NCI-H1694 treated with DMSO at 0.1 percent for 48 hours (cell line): ENCODE measurements around the gene GPR87.
A peak's percentile ranks its signal among the peaks of the same experiment; 100 is the strongest.

Source experiments
- DNase-seq: peaks from one replicate; lab custom pipeline; 2025; lab: John Stamatoyannopoulos, UW

The GPR87 gene

GRCh38 chr3:151283387-151283786 lies 33.2 kb downstream of the GPR87 start:
- no peak for DNase-seq

- peak; percentile 79 for DNase-seq
Observed at GRCh38 chr3:151282921-151283320, 33.7 kb downstream of the GPR87 start.

DNA sequence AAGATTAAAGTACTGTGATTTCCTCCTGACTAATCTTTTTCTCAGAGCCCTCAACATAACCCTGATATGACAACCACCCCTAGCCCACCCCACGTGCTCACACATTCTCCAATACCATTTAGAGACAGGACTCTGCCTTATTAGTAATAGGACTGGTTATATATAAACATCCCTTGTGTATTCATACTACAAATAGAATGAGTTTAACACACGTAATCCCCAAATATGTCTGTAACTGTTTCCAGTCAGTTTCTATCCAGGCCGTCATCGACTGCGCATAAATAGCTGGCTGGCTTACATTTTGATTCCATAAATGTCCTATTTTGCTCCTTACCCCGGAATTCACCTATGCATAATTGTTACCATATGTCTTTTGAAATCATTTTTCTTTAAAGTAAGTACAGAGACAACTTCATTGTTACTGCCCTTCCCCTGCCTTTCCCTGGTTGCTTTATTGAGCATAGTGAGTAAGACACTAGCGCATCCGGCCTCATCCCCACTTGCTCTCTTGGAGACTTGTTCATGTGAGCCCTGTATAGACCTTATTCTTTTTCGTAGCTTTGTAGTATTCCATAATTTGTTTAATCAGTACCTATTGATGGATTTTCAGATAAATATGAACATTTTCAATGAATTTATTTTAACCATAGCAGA lies 34.8 kb downstream of the GPR87 start:
- no peak for DNase-seq

DNA sequence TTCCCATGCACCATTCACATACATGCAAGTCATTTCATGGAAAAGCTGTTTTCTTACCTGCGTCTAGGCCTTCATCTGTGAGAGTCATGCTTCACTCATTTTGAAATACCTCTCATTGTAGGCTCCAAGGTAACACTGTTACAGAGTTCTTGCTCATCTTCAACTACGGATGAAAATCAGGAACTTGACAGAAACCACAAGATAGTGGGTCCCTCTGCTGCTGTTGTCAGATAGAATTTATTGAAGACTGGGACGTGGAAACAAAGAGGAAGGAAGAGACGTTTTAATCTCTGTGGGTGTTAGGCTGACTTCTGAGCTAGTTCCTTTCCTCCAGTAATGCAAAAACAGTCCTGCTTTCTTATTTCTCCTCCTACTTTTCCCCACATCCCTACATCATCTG lies 38.4 kb downstream of the GPR87 start, which contains the start of gene P2RY14:
Gene P2RY14 (minus strand): TSS at position 313 of the 400 bp plus-strand sequence. CDS start 64,226 bp downstream, outside the sequence.
- DNase-seq: no peak

- DNase-seq: no peak
Observed at GRCh38 chr3:151276687-151277042, 40.0 kb downstream of the GPR87 start.

DNA sequence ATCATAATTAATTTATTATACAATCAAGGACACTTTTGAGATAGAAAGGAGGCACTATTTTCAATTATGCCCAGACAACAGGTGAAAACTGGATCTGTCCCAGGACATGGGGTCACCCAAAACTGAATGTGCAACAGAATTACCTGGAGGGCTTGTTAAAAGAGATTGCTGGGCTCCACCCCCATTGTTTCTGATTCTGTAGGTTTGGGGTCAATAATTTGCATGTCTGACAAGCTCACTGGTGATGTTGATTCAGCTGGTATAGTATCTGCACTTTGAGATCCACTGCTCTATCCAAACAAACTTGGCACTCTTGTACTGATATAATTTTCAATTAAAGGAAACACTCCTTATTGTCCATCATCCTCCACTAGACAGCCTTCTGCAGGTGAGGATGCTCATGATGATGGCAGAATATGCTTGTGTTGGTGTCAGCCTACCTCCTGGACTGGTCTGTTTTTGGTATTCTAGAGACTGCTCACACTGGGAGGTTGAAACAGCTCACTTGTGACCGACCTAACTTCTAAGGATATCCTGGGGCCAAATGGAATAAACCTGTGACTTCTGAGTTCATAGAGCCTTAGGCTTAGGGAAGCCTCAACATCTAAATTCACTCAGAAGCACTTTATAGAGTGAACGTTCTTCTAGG lies 40.5 kb downstream of the GPR87 start:
- DNase-seq: no peak

- DNase-seq: peak; percentile 52
Observed at GRCh38 chr3:151275091-151275490, 41.5 kb downstream of the GPR87 start.

DNA sequence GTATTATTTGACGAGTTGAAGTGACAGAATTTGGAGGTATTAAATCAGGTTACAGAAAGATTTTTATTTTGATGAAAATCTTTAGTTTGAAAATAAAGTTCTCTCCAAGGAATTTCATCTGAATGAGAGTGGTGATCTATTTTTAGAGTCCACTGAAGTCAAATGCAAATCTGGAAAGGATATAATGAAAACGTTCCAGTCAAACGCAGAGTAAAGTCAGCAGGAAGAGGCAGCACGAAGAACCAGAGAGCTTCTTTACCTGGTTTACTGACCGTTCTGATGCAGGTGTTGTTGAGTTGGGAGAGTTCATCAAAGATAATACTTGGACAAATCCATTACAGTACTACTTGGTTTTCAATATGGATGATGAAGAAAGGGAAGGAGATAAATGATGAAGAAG lies 47.0 kb downstream of the GPR87 start:
- no peak for DNase-seq

DNA sequence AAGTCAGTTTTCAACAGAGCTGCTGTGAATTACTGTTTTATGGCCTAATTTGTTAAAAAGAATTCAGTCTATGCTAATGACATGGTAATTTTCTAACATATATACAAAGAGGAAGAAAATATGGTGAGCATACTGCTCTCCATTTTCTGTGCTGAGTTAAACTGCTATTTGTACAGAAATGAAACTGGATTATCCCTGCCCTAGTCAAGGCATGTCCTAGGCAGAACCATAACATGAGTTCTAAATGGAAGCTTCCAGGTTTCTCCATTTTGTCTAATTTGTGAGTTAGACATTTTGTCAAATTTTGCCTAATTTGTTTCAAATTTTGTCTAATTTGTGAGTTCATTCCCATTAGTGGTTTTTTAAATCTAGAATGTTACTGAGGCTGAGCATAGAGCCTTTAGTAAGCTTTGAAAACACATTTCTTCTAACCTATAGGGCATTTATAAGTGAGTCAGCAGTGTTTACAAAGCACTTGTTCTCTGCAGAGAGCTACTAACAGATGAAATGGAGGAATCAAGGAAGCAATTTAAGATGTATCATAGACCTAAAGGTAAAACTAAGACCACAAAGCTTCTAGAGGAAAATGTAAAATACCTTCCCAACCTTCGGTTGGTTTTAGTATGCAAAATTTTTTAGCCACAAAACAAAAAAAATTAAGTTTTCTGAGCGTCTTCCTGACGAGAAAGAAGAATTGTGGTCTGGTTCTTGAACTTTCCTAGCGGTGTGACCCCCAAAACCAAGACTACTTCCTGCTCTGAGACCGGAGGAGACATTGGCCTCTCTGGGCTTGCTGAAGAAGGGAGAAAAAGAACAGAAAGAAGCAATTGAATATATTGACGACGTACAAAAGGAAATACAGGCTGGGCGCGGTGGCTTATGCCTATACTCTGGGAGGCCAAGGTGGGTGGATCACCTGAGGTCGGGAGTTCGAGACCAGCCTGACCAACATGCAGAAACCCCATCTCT lies 48.1 kb downstream of the GPR87 start:
- DNase-seq: no peak

DNA sequence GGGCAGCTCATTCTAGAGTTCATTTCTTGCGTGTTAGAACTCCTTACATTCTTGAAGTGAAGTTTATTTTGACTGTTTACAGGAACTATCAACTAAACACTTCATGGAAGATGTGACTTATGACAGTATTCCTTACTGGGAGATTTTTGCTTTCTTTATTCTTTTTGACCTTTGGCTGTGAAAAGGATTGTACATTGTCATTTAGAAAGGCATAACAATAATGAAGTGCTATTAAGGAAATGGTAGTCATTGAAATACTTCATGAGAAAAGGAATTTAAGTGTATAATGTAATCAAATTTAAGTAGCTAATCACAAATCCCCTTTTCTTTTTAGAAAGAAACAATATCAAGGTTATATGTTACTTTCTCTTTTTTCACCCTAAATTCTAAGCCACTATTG lies 49.6 kb downstream of the GPR87 start:
- DNase-seq: no peak

DNA sequence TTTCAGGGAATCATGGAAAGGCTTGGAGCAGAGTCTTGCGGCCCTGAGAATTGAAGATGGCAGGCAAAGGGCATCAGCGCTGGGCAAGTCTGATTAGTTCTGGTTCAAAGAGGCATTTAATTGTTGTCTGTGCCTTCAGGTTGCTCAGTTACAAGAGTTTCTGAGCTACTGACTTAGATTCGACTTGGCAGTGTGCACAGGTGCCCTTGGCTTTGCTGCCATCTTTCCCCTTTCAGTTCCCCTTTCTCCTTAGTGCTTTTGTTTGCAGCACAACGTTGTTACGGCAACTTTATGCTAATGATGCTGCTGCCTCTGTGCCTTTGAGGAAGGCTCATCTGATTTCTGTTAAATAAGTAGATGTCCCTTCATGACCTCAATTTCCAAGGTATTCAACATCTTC lies 50.8 kb downstream of the GPR87 start:
- DNase-seq: no peak

- no peak for DNase-seq
Observed at GRCh38 chr3:151265166-151265565, 51.5 kb downstream of the GPR87 start.

DNA sequence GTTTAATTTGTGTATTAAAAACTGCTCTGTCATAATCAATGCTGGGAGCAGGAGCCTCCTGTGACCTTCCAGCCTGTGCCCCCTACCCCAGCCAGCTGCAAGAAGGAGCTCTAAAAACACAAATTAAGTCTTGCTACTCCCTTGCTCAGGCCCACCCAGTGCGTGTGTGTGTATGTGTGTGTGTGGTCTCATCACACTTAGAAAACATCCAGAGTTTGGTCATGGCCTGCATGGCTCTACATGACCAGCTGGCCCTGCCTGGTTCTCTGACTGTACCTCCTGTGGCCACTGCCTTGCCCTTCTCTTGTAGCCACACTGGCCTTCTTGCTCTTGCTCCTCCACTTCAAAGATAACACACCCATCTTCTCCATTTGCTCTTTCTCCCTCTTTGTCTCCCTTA lies 52.0 kb downstream of the GPR87 start:
- no peak for DNase-seq

GRCh38 chr3:151262871-151263525 lies 53.6 kb downstream of the GPR87 start:
- no peak for DNase-seq

- DNase-seq: no peak
Observed at GRCh38 chr3:151259664-151260063, 57.0 kb downstream of the GPR87 start.

GRCh38 chr3:151256749-151257148 lies 59.9 kb downstream of the GPR87 start:
- DNase-seq: no peak

GRCh38 chr3:151248772-151249337 lies 67.8 kb downstream of the GPR87 start:
- no peak for DNase-seq
